Neural progenitor cell (in vitro differentiated cells): ENCODE measurements around the gene CLEC10A.

Experiments
- CTCF ChIP-seq: fragments of 200-600 bp; sonication (generic); IDR thresholded peaks from 2 replicates; pipeline ENCODE4 v1.5.1; 2017; ENCODE audit warnings: antibody characterized with exemption, mild to moderate bottlenecking
- EZH2 ChIP-seq: fragments of 200-600 bp; sonication (generic); IDR thresholded peaks from 2 replicates; pipeline ENCODE4 v1.6.1; 2017; ENCODE audit warnings: antibody characterized with exemption, mild to moderate bottlenecking, moderate library complexity
- EZH2phosphoT487 ChIP-seq: fragments of 200-600 bp; sonication (generic); IDR thresholded peaks from 2 replicates; pipeline ENCODE4 v1.6.1; 2017; ENCODE audit warnings: antibody characterized with exemption

GRCh38 chr17:7077911-7078546, 2.0 kb downstream of the CLEC10A start:
- TF ChIP-seq CTCF (no peak), EZH2 (no peak), EZH2phosphoT487 (no peak)
